Urinary bladder (tissue), 4 donors: ENCODE measurements around the gene SLC9B2. TPM values are rescaled to one million over a fixed set of nuclear protein-coding genes. Genes with fewer than 3 reads are reported as not detected.
A peak's percentile ranks its signal among the peaks of the same experiment; 100 is the strongest.

Experiments used
- DNase-seq: peaks from one replicate; pipeline ENCODE4 v3.0.0-alpha.2; 2015; ENCODE audit errors: extremely low spot score
- H3K27ac ChIP-seq: one replicate; pipeline ENCODE4 v1.5.1; 2013; ENCODE audit warnings: low read depth, mild to moderate bottlenecking, moderate library complexity
- H3K36me3 ChIP-seq: one replicate; pipeline ENCODE4 v1.6.1; 2013; ENCODE audit warnings: mild to moderate bottlenecking, moderate library complexity; ENCODE audit not compliant: insufficient read depth
- H3K4me1 ChIP-seq: one replicate; pipeline ENCODE4 v1.6.1; 2013; ENCODE audit warnings: mild to moderate bottlenecking, moderate library complexity; ENCODE audit not compliant: insufficient read depth
- H3K4me3 ChIP-seq: one replicate; pipeline ENCODE4 v1.5.1; 2013; ENCODE audit warnings: low read depth, low read length
- WGBS: extraction: QIAGEN DNeasy Blood & Tissue Kit; methylation state at CpG from one replicate; pipeline ENCODE4 v1.1.7; 2013; 5-methylcytosine and 5-hydroxymethylcytosine counted together
- polyA plus RNA-seq: library from polyadenylated mRNA; stranded (reverse); fragments of 200-250 nt; gene quantifications from one replicate; pipeline ENCODE4 v1.2.3, GENCODE V29; 2013
- total RNA-seq: library from RNA; depleted of rRNA; stranded (reverse); fragments of >200 nt; gene quantifications from one replicate; pipeline ENCODE4 v1.2.3, GENCODE V29; 2014
- donor health status: healthy with polysubstance abuse.
- donor health status: healthy.

The SLC9B2 gene, protein sequence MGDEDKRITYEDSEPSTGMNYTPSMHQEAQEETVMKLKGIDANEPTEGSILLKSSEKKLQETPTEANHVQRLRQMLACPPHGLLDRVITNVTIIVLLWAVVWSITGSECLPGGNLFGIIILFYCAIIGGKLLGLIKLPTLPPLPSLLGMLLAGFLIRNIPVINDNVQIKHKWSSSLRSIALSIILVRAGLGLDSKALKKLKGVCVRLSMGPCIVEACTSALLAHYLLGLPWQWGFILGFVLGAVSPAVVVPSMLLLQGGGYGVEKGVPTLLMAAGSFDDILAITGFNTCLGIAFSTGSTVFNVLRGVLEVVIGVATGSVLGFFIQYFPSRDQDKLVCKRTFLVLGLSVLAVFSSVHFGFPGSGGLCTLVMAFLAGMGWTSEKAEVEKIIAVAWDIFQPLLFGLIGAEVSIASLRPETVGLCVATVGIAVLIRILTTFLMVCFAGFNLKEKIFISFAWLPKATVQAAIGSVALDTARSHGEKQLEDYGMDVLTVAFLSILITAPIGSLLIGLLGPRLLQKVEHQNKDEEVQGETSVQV
- total RNA-seq, result 22.8 TPM
- 14.9 TPM for polyA plus RNA-seq

DNA sequence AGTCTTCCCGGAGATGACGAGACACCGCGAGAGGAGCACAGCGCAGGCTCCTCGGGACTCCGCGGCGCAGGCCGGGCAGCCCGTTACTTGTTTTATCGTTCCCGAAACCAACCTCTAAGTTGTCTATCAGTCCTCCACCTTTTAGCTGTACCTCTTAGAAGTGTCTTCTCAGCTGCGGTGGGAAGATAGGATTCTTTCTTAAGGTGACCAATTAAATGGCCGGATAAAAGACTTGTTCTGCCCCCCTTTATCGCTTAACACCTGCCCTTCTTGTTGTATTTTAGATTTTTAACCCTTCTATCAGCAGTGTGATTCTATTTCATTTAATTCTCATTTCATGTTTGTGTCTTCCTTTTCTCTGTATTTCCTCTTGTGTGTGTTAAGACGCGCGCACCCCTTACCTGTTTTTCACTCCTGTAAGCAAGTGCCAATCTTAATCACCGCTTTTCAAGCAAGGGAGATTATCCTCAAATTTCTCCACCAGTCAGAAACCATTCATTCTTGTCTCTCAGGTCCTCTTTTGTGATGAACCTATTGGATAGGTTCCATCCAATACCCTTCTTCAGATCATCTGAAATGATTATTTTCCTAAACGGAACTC, at the start of gene SLC9B2:
Gene SLC9B2 (minus strand): TSS at position 15 of the 601 bp plus-strand sequence. CDS start 9,211 bp downstream, outside the sequence.
- WGBS, result 19% methylated on average over 21 of the region's 21 CpGs
- DNase-seq, result no peak
- Histone ChIP-seq H3K36me3 (peaks cover 3% of the 10 kb centered on the region), H3K27ac (peak within 1 kb of the TSS; percentile 88), H3K4me1 (peaks cover 1% of the 10 kb centered on the region), H3K4me3 (peak within 1 kb of the TSS; percentile 85)

GRCh38 chr4:103126126-103126525, 49.6 kb upstream of the SLC9B2 start:
- 97% methylated on average over 3 of the region's 3 CpGs for WGBS
- DNase-seq, result no peak

GRCh38 chr4:103123114-103123513, 46.6 kb upstream of the SLC9B2 start:
- Histone ChIP-seq H3K4me3 (no peak overlapping the region), H3K36me3 (no peaks in the 10 kb centered on the region), H3K27ac (no peak overlapping the region), H3K4me1 (no peaks in the 10 kb centered on the region)
- WGBS, result 81% methylated on average over 3 of the region's 3 CpGs
- DNase-seq, result no peak

More at GRCh38 chr4:103126126-103126525, 49.6 kb upstream of the SLC9B2 start:
- Histone ChIP-seq H3K4me1 (no peaks in the 10 kb centered on the region), H3K36me3 (no peaks in the 10 kb centered on the region), H3K4me3 (no peak overlapping the region), H3K27ac (no peak overlapping the region)

DNA sequence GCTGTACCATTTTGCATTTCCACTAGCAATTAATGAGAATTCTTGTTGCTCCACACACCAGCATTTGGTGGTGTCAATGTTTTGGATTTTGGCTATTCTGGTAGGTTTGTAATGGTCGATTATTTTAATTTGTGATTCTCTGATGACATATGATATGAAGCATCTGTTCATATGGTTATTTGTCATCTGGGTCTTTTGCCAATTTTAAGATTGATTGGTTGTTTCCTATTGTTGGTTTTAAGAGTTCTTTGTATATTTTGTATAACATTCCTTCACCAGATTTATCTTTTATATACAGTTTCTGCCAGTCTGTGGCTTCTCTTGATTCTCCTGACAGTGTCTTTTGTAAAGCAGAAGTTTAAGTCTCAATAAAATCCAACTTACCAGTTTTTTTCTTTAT, 41.6 kb upstream of the SLC9B2 start:
- 83% methylated on average over 1 of the region's 1 CpG for WGBS
- no peaks in the 10 kb centered on the region for H3K4me1 ChIP-seq
- no peak overlapping the region for H3K27ac ChIP-seq
- no peak overlapping the region for H3K4me3 ChIP-seq
- no peaks in the 10 kb centered on the region for H3K36me3 ChIP-seq
- DNase-seq, result no peak

DNA sequence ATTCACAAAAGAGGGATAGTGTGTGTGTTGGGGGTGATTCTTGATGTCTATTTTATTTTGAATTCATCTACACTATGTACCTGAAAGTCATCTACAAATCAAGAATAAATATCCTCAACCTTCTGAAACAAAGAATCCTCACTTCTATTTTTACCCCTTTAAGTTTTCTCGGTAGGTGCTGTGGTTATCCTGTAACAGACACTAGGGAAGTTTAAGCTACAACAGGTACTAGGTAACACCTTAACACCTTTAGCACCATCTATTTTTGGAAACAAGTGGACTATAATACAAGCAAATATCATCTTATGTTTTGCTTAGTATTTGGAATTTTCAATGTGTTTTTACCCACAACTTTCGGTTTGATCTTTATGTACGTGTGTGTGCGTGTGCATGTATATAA, 35.0 kb upstream of the SLC9B2 start:
- H3K4me3 ChIP-seq, result no peak overlapping the region
- no peak for DNase-seq
- WGBS, result 87% methylated on average over 4 of the region's 4 CpGs

DNA sequence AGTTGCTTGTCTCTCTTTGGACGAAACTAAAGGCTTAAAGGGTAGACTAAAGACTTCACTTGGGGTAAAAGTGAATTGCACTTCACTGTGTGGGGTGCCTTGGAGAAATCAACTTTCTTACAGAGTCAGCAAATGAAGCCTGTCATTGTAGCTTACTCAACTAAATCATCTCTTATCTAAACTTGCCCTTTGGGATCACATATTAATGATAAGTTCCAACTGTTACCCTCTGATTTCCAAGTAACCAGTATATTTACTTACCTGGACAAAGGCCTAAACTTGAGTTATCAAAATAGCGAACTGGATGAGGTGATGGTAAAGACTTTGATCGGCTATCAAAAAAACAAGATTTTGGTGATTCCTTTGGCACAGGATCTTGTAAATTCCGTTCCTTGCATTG, 32.0 kb upstream of the SLC9B2 start:
- no peaks in the 10 kb centered on the region for H3K4me1 ChIP-seq
- DNase-seq, result no peak
- H3K4me3 ChIP-seq, result no peak overlapping the region
- H3K36me3 ChIP-seq, result no peaks in the 10 kb centered on the region
- no peak overlapping the region for H3K27ac ChIP-seq
- 92% methylated on average over 4 of the region's 4 CpGs for WGBS

More for the DNA sequence above, 35.0 kb upstream of the SLC9B2 start:
- H3K36me3 ChIP-seq, result no peaks in the 10 kb centered on the region
- no peak overlapping the region for H3K27ac ChIP-seq
- H3K4me1 ChIP-seq, result no peaks in the 10 kb centered on the region

DNA sequence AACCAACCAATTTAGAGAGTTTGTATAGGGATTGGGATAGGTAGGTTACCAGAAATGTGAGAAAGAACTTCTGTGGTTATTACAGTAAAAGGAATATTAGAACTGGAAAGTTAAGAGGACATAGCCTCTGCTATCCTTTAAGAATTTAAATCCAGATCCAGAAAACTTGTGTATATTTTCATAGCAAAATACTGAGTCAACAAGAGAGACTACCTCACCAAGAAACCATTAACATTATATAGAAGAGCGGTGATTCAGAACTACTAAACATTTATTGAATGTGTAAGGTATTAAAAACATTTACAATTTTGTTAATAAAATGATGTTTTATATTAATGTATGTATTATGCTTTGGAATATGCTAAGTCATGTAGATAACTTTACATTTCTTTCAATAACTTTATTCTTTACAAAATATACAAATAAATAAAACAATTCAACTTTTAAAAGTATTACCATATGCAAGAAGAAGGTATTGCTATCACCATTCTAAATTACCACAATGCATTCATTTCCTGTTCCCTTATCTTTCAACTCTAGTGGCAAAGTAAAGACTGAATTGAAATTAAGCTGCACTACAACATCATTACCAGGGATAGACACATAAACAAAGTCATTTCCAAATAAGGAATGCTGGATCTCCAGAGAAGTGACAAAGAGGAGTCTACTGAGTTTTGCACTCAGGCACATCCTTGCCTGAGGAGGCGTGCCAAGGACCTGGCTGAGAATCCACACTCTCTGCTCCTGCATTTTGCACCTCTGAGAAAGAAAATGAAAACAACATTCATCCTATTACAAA, 29.2 kb upstream of the SLC9B2 start:
- no peak overlapping the region for H3K4me3 ChIP-seq
- 95% methylated on average over 2 of the region's 2 CpGs for WGBS
- no peak for DNase-seq
- no peak overlapping the region for H3K27ac ChIP-seq
- H3K36me3 ChIP-seq, result no peaks in the 10 kb centered on the region
- H3K4me1 ChIP-seq, result no peaks in the 10 kb centered on the region

- Histone ChIP-seq H3K36me3 (no peaks in the 10 kb centered on the region), H3K27ac (no peak overlapping the region), H3K4me1 (no peaks in the 10 kb centered on the region), H3K4me3 (no peak overlapping the region)
- no peak for DNase-seq
- WGBS, result 96% methylated on average over 3 of the region's 3 CpGs
Measured at GRCh38 chr4:103104886-103105285, 28.3 kb upstream of the SLC9B2 start.

DNA sequence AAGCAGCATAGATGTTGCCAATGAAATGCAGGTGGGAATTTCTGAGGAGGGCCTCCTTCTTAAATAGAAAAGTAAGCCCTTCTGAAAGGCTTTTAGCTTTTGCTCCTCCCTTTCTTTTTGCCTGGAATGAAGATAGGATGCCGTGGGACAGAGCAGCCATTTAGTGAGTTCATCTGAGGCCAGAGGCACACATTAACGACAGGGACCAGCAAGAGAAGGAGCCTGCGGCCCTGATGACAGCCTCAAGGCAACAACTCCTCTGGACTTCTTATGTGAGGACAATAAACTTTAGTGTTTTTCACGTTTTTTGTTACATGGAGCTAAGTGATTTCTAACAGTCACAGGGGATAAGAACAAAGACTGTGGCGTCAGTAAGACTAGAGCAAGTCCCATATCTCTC, 24.1 kb upstream of the SLC9B2 start:
- H3K4me3 ChIP-seq, result no peak overlapping the region
- no peak for DNase-seq
- H3K4me1 ChIP-seq, result no peaks in the 10 kb centered on the region
- H3K27ac ChIP-seq, result no peak overlapping the region
- WGBS, result 48% methylated on average over 5 of the region's 5 CpGs
- no peaks in the 10 kb centered on the region for H3K36me3 ChIP-seq

GRCh38 chr4:103099691-103100392, 23.3 kb upstream of the SLC9B2 start, which contains the start of gene BDH2:
Gene BDH2, minus strand, starts transcription at chr4:103099834. Its CDS starts 3,580 bp downstream, at chr4:103096254.
- WGBS, result 7% methylated on average over 11 of the region's 11 CpGs
- peak within 1 kb of the TSS; percentile 53 for H3K27ac ChIP-seq
- H3K4me1 ChIP-seq, result no peaks in the 10 kb centered on the region
- H3K4me3 ChIP-seq, result peak within 1 kb of the TSS; percentile 33
- no peaks in the 10 kb centered on the region for H3K36me3 ChIP-seq
- DNase-seq, result peak; percentile 91

DNA sequence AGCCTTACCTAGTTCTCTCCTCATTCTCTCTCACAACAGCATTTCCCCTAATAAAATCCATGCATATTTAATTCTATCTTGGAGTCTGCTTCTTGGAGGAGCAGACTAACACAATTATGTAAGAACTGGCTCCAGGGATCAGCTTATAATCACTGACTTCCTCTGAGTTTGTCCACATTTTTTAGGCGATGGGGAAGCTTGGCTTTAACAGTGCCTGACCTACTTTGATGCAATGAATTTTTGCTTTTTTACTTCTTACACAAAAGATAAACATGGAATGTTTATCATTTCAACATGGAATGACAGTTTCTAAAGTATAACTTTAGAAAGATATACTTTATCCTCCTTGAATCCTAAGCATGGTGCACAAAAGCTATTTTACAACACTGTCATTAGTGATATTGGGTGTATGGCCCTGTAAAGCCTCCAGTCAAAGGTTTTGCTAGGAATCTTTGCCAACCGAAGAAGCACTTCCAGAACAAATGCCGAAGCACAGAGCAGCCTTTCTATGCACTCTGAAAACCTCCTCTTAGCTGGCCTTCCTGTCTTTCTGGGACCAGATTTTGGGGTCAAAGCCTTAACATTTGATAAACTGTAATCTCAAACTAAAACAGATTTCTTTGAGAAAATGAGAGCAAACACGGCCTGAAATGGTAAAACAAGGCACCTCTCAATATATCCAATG, 22.3 kb upstream of the SLC9B2 start:
- WGBS, result 7% methylated on average over 4 of the region's 4 CpGs
- Histone ChIP-seq H3K4me3 (peak overlapping the region; percentile 33), H3K4me1 (no peaks in the 10 kb centered on the region), H3K36me3 (no peaks in the 10 kb centered on the region), H3K27ac (peak overlapping the region; percentile 53)
- DNase-seq, result no peak

- no peak for DNase-seq
- WGBS, result 41% methylated on average over 10 of the region's 10 CpGs
- Histone ChIP-seq H3K27ac (no peak overlapping the region), H3K36me3 (no peaks in the 10 kb centered on the region), H3K4me3 (peak overlapping the region; percentile 1), H3K4me1 (no peaks in the 10 kb centered on the region)
Measured at GRCh38 chr4:103098341-103098740, 21.8 kb upstream of the SLC9B2 start.
